ENCODE results near the gene TMTC1. TPM values are rescaled to one million over a fixed set of nuclear protein-coding genes. Genes with fewer than 3 reads are reported as not detected.

Gene TMTC1
- total and polyA plus RNA-seq, 12 donors, result 5.1 to 82.2 (median 41.8) TPM

GRCh38 chr12:29578070-29578469 is 205.7 kb downstream of the TMTC1 start:
- no peak for DNase-seq
- intact Hi-C loops (cut with DNase I), result no loop called here
- Histone ChIP-seq H3K4me1 (replicated peaks in 1 of 2) (peaks cover 8 to 24% of the 10 kb centered on the region in 2 donors), H3K27me3 (no peaks in the 10 kb centered on the region), H3K4me3 (no peak overlapping the region), H3K9me3 (replicated peaks in 1 of 3) (no peaks in the 10 kb centered on the region), H3K36me3 (replicated peaks in 1 of 2) (no peaks in the 10 kb centered on the region), H3K27ac (peak overlapping the region in 2 of 5 donors; percentile 13 to 61)
- 4 to 23% (median 13%) methylated on average over 1 of the region's 1 CpG for WGBS, 4 donors
- no peak for TF ChIP-seq CTCF (IDR thresholded peaks at IDR 0.05)
- no peak for TF ChIP-seq POLR2A (IDR thresholded peaks at IDR 0.05)

GRCh38 chr12:29574500-29574899 is 209.2 kb downstream of the TMTC1 start:
- H3K36me3 ChIP-seq (replicated peaks in 1 of 2), result no peaks in the 10 kb centered on the region
- no peaks in the 10 kb centered on the region for H3K9me3 ChIP-seq (replicated peaks in 1 of 3)
- 77 to 85% (median 79%) methylated on average over 4 of the region's 4 CpGs for WGBS, 4 donors
- TF ChIP-seq CTCF (IDR thresholded peaks at IDR 0.05), result no peak
- no peak for TF ChIP-seq POLR2A (IDR thresholded peaks at IDR 0.05)
- peak overlapping the region in 1 of 5 donors; percentile 4 for H3K27ac ChIP-seq
- H3K4me1 ChIP-seq (replicated peaks in 1 of 2), result peaks cover 0 to 5% of the 10 kb centered on the region in 2 donors
- no peaks in the 10 kb centered on the region for H3K27me3 ChIP-seq
- DNase-seq, result no peak
- no peak overlapping the region for H3K4me3 ChIP-seq
- intact Hi-C loops (cut with DNase I), result no loop called here

- TF ChIP-seq CTCF (IDR thresholded peaks at IDR 0.05) (no peak), POLR2A (IDR thresholded peaks at IDR 0.05) (no peak)
These were observed 210.8 kb downstream of the TMTC1 start for GRCh38 chr12:29572938-29573337.

GRCh38 chr12:29572464-29572863 is 211.3 kb downstream of the TMTC1 start:
- no peak for DNase-seq
- Histone ChIP-seq H3K4me1 (replicated peaks in 1 of 2) (peaks cover 0 to 5% of the 10 kb centered on the region in 2 donors), H3K27me3 (no peaks in the 10 kb centered on the region), H3K9me3 (replicated peaks in 1 of 3) (no peaks in the 10 kb centered on the region), H3K4me3 (no peak overlapping the region), H3K36me3 (replicated peaks in 1 of 2) (no peaks in the 10 kb centered on the region), H3K27ac (no peak overlapping the region)
- TF ChIP-seq CTCF (IDR thresholded peaks at IDR 0.05), result no peak
- TF ChIP-seq POLR2A (IDR thresholded peaks at IDR 0.05), result no peak
- WGBS, 4 donors, result 81 to 93% (median 87%) methylated on average over 4 of the region's 4 CpGs
- intact Hi-C loops (cut with DNase I), result no loop called here

More at GRCh38 chr12:29572938-29573337, 210.8 kb downstream of the TMTC1 start:
- Histone ChIP-seq H3K27me3 (no peaks in the 10 kb centered on the region), H3K4me1 (replicated peaks in 1 of 2) (peaks cover 0 to 5% of the 10 kb centered on the region in 2 donors), H3K9me3 (replicated peaks in 1 of 3) (no peaks in the 10 kb centered on the region), H3K36me3 (replicated peaks in 1 of 2) (no peaks in the 10 kb centered on the region), H3K27ac (peak overlapping the region in 1 of 5 donors; percentile 8), H3K4me3 (no peak overlapping the region)
- WGBS, 4 donors, result 61 to 83% (median 66%) methylated on average over 3 to 4 of the region's 4 CpGs
- intact Hi-C loops (cut with DNase I), result no loop called here
- DNase-seq, result no peak
